Gastroesophageal sphincter (tissue), 4 donors: Measurements from ENCODE around the gene LGR4. TPM values are rescaled to one million over a fixed set of nuclear protein-coding genes. Genes with fewer than 3 reads are reported as not detected.
A peak's percentile ranks its signal among the peaks of the same experiment; 100 is the strongest.

ENCODE experiments used
- ATAC-seq: fragments of 150-250 bp; one replicate; pipeline ENCODE4 v1.9.1; 2016; ENCODE audit warnings: mild to moderate bottlenecking, moderate library complexity
- H3K27ac ChIP-seq, 4 donors: fragments of 200-600 bp; sonication (generic) in 3 of 4; 1 replicate in 3 of 4; 2 replicates in 1 of 4; pipeline ENCODE4 v1.5.1; 2016 to 2019
- H3K27me3 ChIP-seq: fragments of 200-600 bp; sonication (generic); one replicate; pipeline ENCODE4 v1.5.1; 2019
- H3K36me3 ChIP-seq, 2 donors: fragments of 200-600 bp; sonication (generic); one replicate each; pipeline ENCODE4 v1.5.1; 2019; ENCODE audit warnings: control low read depth in 1 of 2
- H3K4me1 ChIP-seq, 3 donors: fragments of 200-600 bp; sonication (generic); 1 replicate in 2 of 3; 2 replicates in 1 of 3; pipeline ENCODE4 v1.5.1; 2016 to 2019; ENCODE audit warnings: control low read depth in 2 of 3
- H3K4me3 ChIP-seq, 2 donors: fragments of 200-600 bp; sonication (generic); one replicate each; pipeline ENCODE4 v1.5.1; 2019; ENCODE audit warnings: mild to moderate bottlenecking in 1 of 2, moderate library complexity in 1 of 2
- H3K9me3 ChIP-seq, 3 donors: fragments of 200-600 bp; sonication (generic); one replicate each; pipeline ENCODE4 v1.5.1; 2017 to 2019; ENCODE audit warnings: control low read depth in 2 of 3
- CTCF ChIP-seq, 4 experiments: fragments of 200-600 bp in 2 of 4; fragments of 450-650 bp in 2 of 4; sonication (generic) in 1 of 4; IDR thresholded peaks; one replicate each; pipeline ENCODE4 v1.5.1; 2017 to 2019; ENCODE audit warnings: antibody characterized with exemption in 4 of 4, mild to moderate bottlenecking in 2 of 4, moderate library complexity in 2 of 4
- EP300 ChIP-seq: sonication (generic); formaldehyde crosslinking; IDR thresholded peaks from one replicate; pipeline ENCODE4 v1.6.1; 2017; ENCODE audit warnings: antibody characterized with exemption, mild to moderate bottlenecking
- POLR2A ChIP-seq, 2 donors: fragments of 450-650 bp; IDR thresholded peaks; one replicate each; pipeline ENCODE4 v1.6.1; 2017; ENCODE audit warnings: antibody characterized with exemption in 2 of 2, mild to moderate bottlenecking in 2 of 2, moderate library complexity in 1 of 2
- POLR2AphosphoS5 ChIP-seq: sonication (generic); formaldehyde crosslinking; IDR thresholded peaks from one replicate; pipeline ENCODE4 v1.6.1; 2017; ENCODE audit warnings: antibody characterized with exemption
- WGBS, 2 donors: methylation state at CpG; one replicate each; pipeline ENCODE4 v1.1.5; 2018; ENCODE audit warnings: low coverage in 1 of 2; 5-methylcytosine and 5-hydroxymethylcytosine counted together
- total RNA-seq, 4 donors: library from RNA; depleted of rRNA; stranded (reverse); fragments of >200 nt; gene quantifications; one replicate each; pipeline ENCODE4 v1.1.0, GENCODE V29; 2016

Gene LGR4
- total RNA-seq, 4 donors from 2014 or later, result 21.0 to 35.9 (median 31.8) TPM

- Histone ChIP-seq H3K36me3 (peaks cover 0 to 39% of the 10 kb centered on the region in 2 donors), H3K27me3 (no peaks in the 10 kb centered on the region), H3K9me3 (no peaks in the 10 kb centered on the region), H3K27ac (no peak overlapping the region), H3K4me1 (no peaks in the 10 kb centered on the region), H3K4me3 (no peak overlapping the region)
- TF ChIP-seq POLR2A (IDR thresholded peaks at IDR 0.05) (no peak), POLR2AphosphoS5 (no peak), EP300 (no peak), CTCF (IDR thresholded peaks at IDR 0.05) (no peak)
- ATAC-seq, result no peak
- WGBS, 2 donors, result 72 to 78% methylated on average over 4 to 6 of the region's 6 CpGs
Measured at GRCh38 chr11:27487706-27488105, 15.1 kb upstream of the LGR4 start.

- no peak for ATAC-seq
- Histone ChIP-seq H3K27ac (no peak overlapping the region), H3K9me3 (no peaks in the 10 kb centered on the region), H3K36me3 (peaks cover 0 to 24% of the 10 kb centered on the region in 2 donors), H3K4me1 (no peaks in the 10 kb centered on the region), H3K27me3 (no peaks in the 10 kb centered on the region), H3K4me3 (no peak overlapping the region)
- 25 to 44% methylated on average over 2 to 4 of the region's 4 CpGs for WGBS, 2 donors
- TF ChIP-seq EP300, result no peak
- TF ChIP-seq CTCF (IDR thresholded peaks at IDR 0.05), result peak; percentile 84 to 93 (median 87)
Measured at GRCh38 chr11:27485930-27486773, 13.6 kb upstream of the LGR4 start.

- Histone ChIP-seq H3K4me1 (no peaks in the 10 kb centered on the region), H3K27ac (no peak overlapping the region), H3K36me3 (no peaks in the 10 kb centered on the region), H3K27me3 (no peaks in the 10 kb centered on the region), H3K9me3 (no peaks in the 10 kb centered on the region), H3K4me3 (no peak overlapping the region)
- no peak for TF ChIP-seq EP300
- no peak for TF ChIP-seq POLR2A (IDR thresholded peaks at IDR 0.05)
- TF ChIP-seq POLR2AphosphoS5, result no peak
- TF ChIP-seq CTCF (IDR thresholded peaks at IDR 0.05), result no peak
- no peak for ATAC-seq
- 88 to 91% methylated on average over 1 to 2 of the region's 2 CpGs for WGBS, 2 donors
Measured at GRCh38 chr11:27482793-27483192, 10.2 kb upstream of the LGR4 start.

- Histone ChIP-seq H3K4me3 (no peak overlapping the region), H3K4me1 (no peaks in the 10 kb centered on the region), H3K36me3 (no peaks in the 10 kb centered on the region), H3K27ac (no peak overlapping the region), H3K27me3 (no peaks in the 10 kb centered on the region), H3K9me3 (no peaks in the 10 kb centered on the region)
- ATAC-seq, result no peak
- no peak for TF ChIP-seq EP300
- no peak for TF ChIP-seq POLR2AphosphoS5
- WGBS, 2 donors, result 90 to 92% methylated on average over 4 of the region's 4 CpGs
Measured at GRCh38 chr11:27481992-27482391, 9.4 kb upstream of the LGR4 start.

GRCh38 chr11:27477831-27478230 lies 5.2 kb upstream of the LGR4 start:
- 79 to 91% methylated on average over 2 of the region's 2 CpGs for WGBS, 2 donors

GRCh38 chr11:27477243-27477642 lies 4.7 kb upstream of the LGR4 start:
- TF ChIP-seq EP300, result no peak
- TF ChIP-seq POLR2AphosphoS5, result no peak
- TF ChIP-seq CTCF (IDR thresholded peaks at IDR 0.05), result no peak
- TF ChIP-seq POLR2A (IDR thresholded peaks at IDR 0.05), result no peak
- ATAC-seq, result no peak
- Histone ChIP-seq H3K9me3 (no peaks in the 10 kb centered on the region), H3K27ac (no peak overlapping the region), H3K4me3 (no peak overlapping the region), H3K36me3 (no peaks in the 10 kb centered on the region), H3K4me1 (peaks cover 0 to 5% (median 0%) of the 10 kb centered on the region in 3 donors), H3K27me3 (no peaks in the 10 kb centered on the region)

More at GRCh38 chr11:27477831-27478230, 5.2 kb upstream of the LGR4 start:
- Histone ChIP-seq H3K27me3 (no peaks in the 10 kb centered on the region), H3K9me3 (no peaks in the 10 kb centered on the region), H3K27ac (no peak overlapping the region), H3K4me1 (peaks cover 0 to 5% (median 0%) of the 10 kb centered on the region in 3 donors), H3K4me3 (no peak overlapping the region), H3K36me3 (no peaks in the 10 kb centered on the region)
- no peak for ATAC-seq
- no peak for TF ChIP-seq POLR2A (IDR thresholded peaks at IDR 0.05)
